ENCODE data around the gene SERPINA4.

GRCh38 chr14:94517248-94517640, 44.0 kb upstream of the SERPINA4 start:
- TF ChIP-seq CTCF (IDR thresholded peaks at IDR 0.05; ENCODE audit: poor library complexity, severe bottlenecking), result no peak
- TF ChIP-seq POLR2AphosphoS5 (IDR thresholded peaks at IDR 0.05), result no peak
- TF ChIP-seq EZH2 (IDR thresholded peaks at IDR 0.05; ENCODE audit: borderline replicate concordance, insufficient read depth, low read length, poor library complexity, severe bottlenecking), result no peak
- TF ChIP-seq EP300 (conservative IDR thresholded peaks at IDR 0.05; ENCODE audit: poor library complexity, severe bottlenecking), result no peak
- no peak for TF ChIP-seq REST (IDR thresholded peaks at IDR 0.05; ENCODE audit: borderline replicate concordance)
- no peak for TF ChIP-seq TAF1 (IDR thresholded peaks at IDR 0.05; ENCODE audit: low read depth)
- no peak for TF ChIP-seq RAD21 (conservative IDR thresholded peaks at IDR 0.05)
